ENCODE results near the gene NHEJ1.
"Not testable (repeated sequence)": the region's sequence is repeated elsewhere in the genome, so short reads cannot be mapped to it uniquely, and the experiment has no call there.

Gene NHEJ1

GRCh38 chr2:219160186-219161017 lies at the start of gene NHEJ1:
TSS of gene NHEJ1 (minus strand) at chr2:219160815. CDS start at chr2:219158362, 2,453 bp downstream.
- DNase-seq: peak; percentile 91 to 95

- DNase-seq: no peak
Observed at GRCh38 chr2:219209236-219210195, 48.9 kb upstream of the NHEJ1 start.

GRCh38 chr2:219207884-219208740 lies 47.5 kb upstream of the NHEJ1 start:
- DNase-seq: no peak

GRCh38 chr2:219207134-219207883 lies 46.7 kb upstream of the NHEJ1 start:
- DNase-seq: no peak

GRCh38 chr2:219206328-219207133 lies 45.9 kb upstream of the NHEJ1 start, which contains the start of gene ZFAND2B:
TSS of gene ZFAND2B (plus strand) at chr2:219206782. CDS start at chr2:219206988, 206 bp downstream.
- peak; percentile 91 to 93 for DNase-seq

- no peak for DNase-seq
Observed at GRCh38 chr2:219205981-219206327, 45.3 kb upstream of the NHEJ1 start.

- DNase-seq: no peak
Observed at GRCh38 chr2:219205165-219205538, 44.5 kb upstream of the NHEJ1 start.

- DNase-seq: no peak
Observed at GRCh38 chr2:219204425-219205164, 44.0 kb upstream of the NHEJ1 start.

- not testable (repeated sequence) for DNase-seq
Observed at GRCh38 chr2:219201331-219201730, 40.7 kb upstream of the NHEJ1 start.

GRCh38 chr2:219200502-219201326 lies 40.1 kb upstream of the NHEJ1 start:
- not testable (repeated sequence) for DNase-seq

- no peak for DNase-seq
Observed at GRCh38 chr2:219199470-219200211, 39.0 kb upstream of the NHEJ1 start.

GRCh38 chr2:219198974-219199373 lies 38.4 kb upstream of the NHEJ1 start:
- DNase-seq: no peak

GRCh38 chr2:219197388-219197787 lies 36.8 kb upstream of the NHEJ1 start:
- DNase-seq: no peak

- no peak for DNase-seq
Observed at GRCh38 chr2:219186754-219187456, 26.3 kb upstream of the NHEJ1 start.

GRCh38 chr2:219184121-219184520 lies 23.5 kb upstream of the NHEJ1 start:
- DNase-seq: no peak

GRCh38 chr2:219183151-219183772 lies 22.6 kb upstream of the NHEJ1 start:
- no peak for DNase-seq
